Large intestine (tissue), 3 donors: ENCODE data around the gene PTPN20. TPM values are rescaled to one million over a fixed set of nuclear protein-coding genes. Genes with fewer than 3 reads are reported as not detected.

Experiments
- DNase-seq, 2 donors: peaks; one replicate each; pipeline versions ENCODE4 v3.0.0 to v3.0.0-alpha.2; 2013
- H3K27ac ChIP-seq: one replicate; pipeline ENCODE4 v1.5.1; 2013; ENCODE audit warnings: low read length
- H3K27me3 ChIP-seq: 2 replicates; pipeline ENCODE4 v1.6.1; 2013; ENCODE audit warnings: low read length; ENCODE audit not compliant: control insufficient read depth, insufficient read depth
- H3K36me3 ChIP-seq: 2 replicates; pipeline ENCODE4 v1.6.1; 2013; ENCODE audit warnings: low read length; ENCODE audit not compliant: control insufficient read depth, insufficient read depth
- H3K4me1 ChIP-seq: one replicate; pipeline ENCODE4 v1.6.1; 2013; ENCODE audit warnings: low read length; ENCODE audit not compliant: control insufficient read depth, insufficient read depth
- H3K4me3 ChIP-seq: one replicate; pipeline ENCODE4 v1.5.1; 2013; ENCODE audit warnings: low read length
- H3K9me3 ChIP-seq: one replicate; pipeline ENCODE4 v1.6.1; 2013; ENCODE audit warnings: mild to moderate bottlenecking, low read depth, low read length, moderate library complexity; ENCODE audit not compliant: control insufficient read depth
- WGBS: methylation state at CpG from one replicate; pipeline ENCODE4 v1.1.5; 2013; ENCODE audit warnings: low lambda C conversion rate; ENCODE audit not compliant: insufficient coverage; 5-methylcytosine and 5-hydroxymethylcytosine counted together
- polyA plus RNA-seq: library from polyadenylated mRNA; unstranded; fragments of 120-200 nt; gene quantifications from one replicate; pipeline ENCODE4 v1.2.1, GENCODE V29; 2013

PTPN20 gene
- polyA plus RNA-seq, 1 donor, result 1.5 TPM

DNA sequence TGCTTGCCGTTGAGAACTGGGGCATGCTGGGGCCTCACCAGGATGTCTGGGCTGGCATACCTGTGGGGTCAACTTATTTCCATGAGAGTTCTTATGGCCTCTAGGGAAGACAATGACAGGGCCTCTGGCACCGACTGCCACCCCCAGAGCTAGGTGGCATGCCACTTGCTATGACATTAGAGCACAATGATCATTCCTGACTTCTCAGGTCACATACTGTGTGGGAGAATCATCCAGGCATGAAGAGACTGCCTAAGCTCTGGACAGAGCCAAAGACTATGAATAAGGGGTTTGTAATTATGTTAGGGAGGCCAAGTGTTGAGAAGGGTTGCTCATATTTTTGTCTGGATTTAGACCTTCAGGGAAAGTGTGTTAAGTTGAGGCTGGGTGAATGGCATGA lies 97.5 kb downstream of the PTPN20 start:
- no peak for DNase-seq
- Histone ChIP-seq H3K4me1 (no peaks in the 10 kb centered on the region), H3K9me3 (no peaks in the 10 kb centered on the region), H3K36me3 (no peaks in the 10 kb centered on the region), H3K27me3 (peaks cover 5% of the 10 kb centered on the region), H3K27ac (no peak overlapping the region), H3K4me3 (no peak overlapping the region)
- WGBS, result no CpG with 5 or more reads among the region's 2 CpGs

DNA sequence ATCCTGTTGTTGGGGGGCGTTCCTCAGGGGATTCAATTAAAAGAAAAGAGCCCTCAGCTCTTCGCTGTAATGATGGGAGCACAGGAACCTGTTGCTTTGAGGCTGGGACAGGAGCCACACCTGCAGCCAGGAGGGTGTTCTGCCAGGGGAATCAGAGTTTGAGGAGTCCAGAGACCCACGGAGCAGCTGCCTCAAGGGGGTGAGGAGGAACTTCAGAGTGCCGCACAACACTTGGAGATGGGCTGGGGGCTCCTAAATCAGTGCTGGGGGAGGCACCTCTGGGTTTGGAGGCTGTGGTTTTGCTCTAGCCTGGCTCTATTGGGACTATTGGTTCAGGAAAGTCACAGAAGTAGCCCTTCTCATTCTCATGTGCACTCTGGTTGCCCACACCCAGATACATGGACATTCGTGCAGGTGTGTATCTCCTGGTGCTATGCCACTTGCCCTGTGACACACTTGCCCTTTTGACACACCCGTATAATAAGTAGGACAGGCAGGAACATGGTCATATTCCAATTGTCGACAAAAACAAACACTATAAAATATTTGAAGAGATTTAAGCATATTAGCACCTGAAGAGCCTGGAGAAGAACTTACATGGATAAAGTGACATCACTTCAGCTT lies 98.1 kb downstream of the PTPN20 start:
- no peaks in the 10 kb centered on the region for H3K36me3 ChIP-seq
- no CpG with 5 or more reads among the region's 7 CpGs for WGBS
- no peak for DNase-seq
- no peak overlapping the region for H3K27ac ChIP-seq
- no peak overlapping the region for H3K4me3 ChIP-seq
- H3K9me3 ChIP-seq, result no peaks in the 10 kb centered on the region
- peaks cover 5% of the 10 kb centered on the region for H3K27me3 ChIP-seq
- no peaks in the 10 kb centered on the region for H3K4me1 ChIP-seq

DNA sequence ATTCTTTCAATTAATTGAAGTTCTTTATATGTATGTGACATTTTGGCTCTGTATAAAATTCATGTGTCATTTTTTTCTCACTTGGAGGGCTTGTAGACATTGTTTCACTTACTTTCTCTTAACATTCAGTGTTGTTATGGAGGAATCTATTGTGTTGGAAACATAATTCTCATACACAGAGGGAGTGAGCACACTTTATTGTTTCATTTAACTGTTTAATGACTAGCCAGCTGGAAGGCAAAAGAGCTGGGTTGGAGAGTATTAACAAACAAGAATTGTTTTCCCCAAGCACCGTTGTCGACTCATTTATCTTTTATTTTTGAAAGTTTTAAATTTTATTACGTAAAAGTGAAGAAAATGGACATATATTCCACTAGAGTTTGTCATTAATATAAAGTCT lies 98.8 kb downstream of the PTPN20 start:
- WGBS, result 90% methylated on average over 1 of the region's 3 CpGs
- Histone ChIP-seq H3K27me3 (peaks cover 5% of the 10 kb centered on the region), H3K9me3 (no peaks in the 10 kb centered on the region), H3K27ac (no peak overlapping the region), H3K4me3 (no peak overlapping the region), H3K36me3 (no peaks in the 10 kb centered on the region), H3K4me1 (no peaks in the 10 kb centered on the region)
- DNase-seq, result no peak

DNA sequence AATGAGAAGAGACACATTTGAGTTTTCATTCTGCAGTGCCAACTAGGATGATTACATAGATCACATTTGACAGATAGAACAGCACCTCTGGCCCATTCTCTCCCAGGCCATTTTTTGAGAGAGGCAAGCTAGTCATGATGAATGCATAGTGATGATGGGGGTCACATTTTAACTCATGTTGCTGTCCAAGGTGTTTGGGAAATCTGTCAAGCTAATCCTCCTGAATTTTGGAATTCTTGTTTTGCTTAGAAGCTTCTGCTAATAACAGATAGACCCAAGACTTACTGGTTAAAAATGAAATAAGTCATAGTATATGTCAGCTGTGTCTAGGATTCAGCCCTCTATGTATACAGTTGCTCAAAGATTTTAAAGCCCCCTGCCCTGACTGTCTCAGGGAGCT lies 101.0 kb downstream of the PTPN20 start:
- Histone ChIP-seq H3K27me3 (peaks cover 5% of the 10 kb centered on the region), H3K4me1 (no peaks in the 10 kb centered on the region), H3K4me3 (no peak overlapping the region), H3K27ac (no peak overlapping the region), H3K9me3 (no peaks in the 10 kb centered on the region), H3K36me3 (no peaks in the 10 kb centered on the region)
- DNase-seq, result no peak

DNA sequence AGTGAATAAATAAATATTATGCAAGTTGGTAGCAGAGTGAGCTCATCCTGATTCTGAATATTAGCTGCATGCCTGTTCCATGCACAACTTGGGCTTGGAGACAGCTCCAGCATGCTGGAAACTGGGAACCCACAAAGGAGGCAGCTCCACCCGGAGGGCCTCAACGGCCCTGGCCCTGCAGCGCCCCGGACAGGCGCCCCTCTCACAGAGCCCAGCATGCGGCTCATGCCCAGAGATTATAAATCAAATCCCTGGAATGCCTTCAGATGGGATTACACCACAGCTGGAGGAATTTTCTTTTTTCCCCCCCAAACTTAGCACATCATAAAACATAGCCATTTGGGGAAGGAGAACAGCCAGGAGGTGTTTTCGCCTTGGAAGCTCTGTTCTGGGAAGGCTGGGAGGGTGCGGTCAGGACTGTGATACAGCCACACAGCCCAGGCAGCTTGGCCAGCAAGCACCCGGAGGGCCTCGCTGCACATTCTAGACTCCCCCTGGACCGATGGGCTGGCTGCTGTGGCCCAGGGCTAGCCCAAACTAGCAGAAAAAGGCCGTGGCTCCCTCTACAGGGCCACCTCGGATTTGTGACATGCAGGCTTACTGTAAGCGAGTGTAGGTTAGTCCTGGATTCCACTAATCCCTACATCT lies 102.4 kb downstream of the PTPN20 start:
- no peak for DNase-seq
- no peak overlapping the region for H3K27ac ChIP-seq

DNA sequence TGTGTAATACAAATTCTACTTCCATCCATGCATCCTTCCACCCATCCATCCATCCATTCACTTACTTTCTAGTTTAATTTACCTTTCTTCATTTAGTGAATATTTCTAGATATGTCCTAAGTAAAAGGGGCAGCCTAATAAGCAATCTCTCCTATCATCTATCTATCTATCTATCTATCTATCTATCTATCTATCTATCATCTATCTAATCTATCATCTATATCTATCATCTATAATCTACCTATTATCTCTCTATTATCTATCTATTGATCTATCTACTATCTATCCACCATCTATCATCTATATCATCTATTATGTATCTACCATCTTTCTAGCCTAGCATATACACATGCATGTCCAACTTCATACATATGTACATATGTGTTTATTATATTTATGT lies 104.2 kb downstream of the PTPN20 start:
- H3K36me3 ChIP-seq, result no peaks in the 10 kb centered on the region

More for the DNA sequence above, 102.4 kb downstream of the PTPN20 start:
- H3K4me3 ChIP-seq, result no peak overlapping the region
- no CpG with 5 or more reads among the region's 14 CpGs for WGBS
- H3K36me3 ChIP-seq, result no peaks in the 10 kb centered on the region
- H3K4me1 ChIP-seq, result no peaks in the 10 kb centered on the region
- H3K9me3 ChIP-seq, result no peaks in the 10 kb centered on the region
- H3K27me3 ChIP-seq, result peaks cover 5% of the 10 kb centered on the region

DNA sequence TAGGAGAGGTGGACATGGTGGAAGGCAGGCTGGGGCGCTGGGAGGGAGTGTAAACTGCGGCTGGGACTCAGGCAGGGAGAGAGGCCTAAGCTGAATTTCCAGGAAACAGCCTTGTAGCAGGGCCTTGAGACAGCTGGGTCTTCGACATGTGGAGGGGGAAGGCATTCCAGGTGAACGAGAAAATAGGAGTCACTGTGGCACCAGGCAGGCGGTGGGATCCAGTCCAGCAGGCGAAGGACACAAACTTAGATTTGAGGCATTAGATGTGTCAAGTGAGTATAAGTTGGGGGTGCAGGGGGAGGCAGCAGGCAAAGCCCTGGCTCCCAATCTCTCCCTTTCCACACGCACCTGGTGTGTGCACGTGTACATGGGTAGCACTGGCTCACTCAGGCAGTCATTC lies 105.3 kb downstream of the PTPN20 start:
- H3K27ac ChIP-seq, result no peak overlapping the region
- no peaks in the 10 kb centered on the region for H3K27me3 ChIP-seq
- H3K4me1 ChIP-seq, result no peaks in the 10 kb centered on the region
- no peak overlapping the region for H3K4me3 ChIP-seq
- no peaks in the 10 kb centered on the region for H3K9me3 ChIP-seq
- no peaks in the 10 kb centered on the region for H3K36me3 ChIP-seq
- no peak for DNase-seq
- WGBS, result no CpG with 5 or more reads among the region's 8 CpGs

More for the DNA sequence above, 104.2 kb downstream of the PTPN20 start:
- no peak overlapping the region for H3K27ac ChIP-seq
- no peak overlapping the region for H3K4me3 ChIP-seq
- no peaks in the 10 kb centered on the region for H3K4me1 ChIP-seq
- H3K9me3 ChIP-seq, result no peaks in the 10 kb centered on the region
- H3K27me3 ChIP-seq, result no peaks in the 10 kb centered on the region
- no peak for DNase-seq

DNA sequence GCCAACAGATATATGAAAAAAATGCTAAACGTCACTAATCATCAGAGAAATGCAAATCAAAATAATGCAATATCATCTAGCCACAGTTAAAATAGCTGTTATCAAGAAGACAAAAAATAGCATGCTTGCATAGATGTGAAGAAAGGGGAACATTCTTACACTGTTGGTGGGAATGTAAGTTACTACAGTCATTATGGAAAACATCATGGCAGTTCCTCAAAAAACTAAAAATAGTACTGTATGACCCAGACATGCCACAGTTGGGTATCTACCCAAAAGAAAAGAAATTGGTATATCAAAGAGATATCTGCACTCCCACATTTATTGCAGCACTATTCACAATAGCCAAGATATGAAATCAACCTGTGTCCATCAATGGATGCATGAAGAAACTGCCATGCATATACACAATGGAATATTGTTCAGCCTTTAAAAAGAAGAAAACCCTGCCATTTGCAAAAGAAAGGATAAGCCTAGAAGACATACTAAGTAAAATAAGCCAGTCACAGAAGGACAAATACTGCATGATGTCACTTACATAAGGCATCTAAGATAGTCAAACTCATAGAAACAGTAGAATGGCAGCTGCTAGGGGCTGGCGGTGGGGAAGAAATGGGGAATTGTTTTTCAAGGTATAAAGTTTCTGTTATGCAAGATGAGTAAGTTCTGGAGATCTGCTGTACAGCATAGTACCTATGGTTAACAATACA lies 107.0 kb downstream of the PTPN20 start:
- H3K27me3 ChIP-seq, result no peaks in the 10 kb centered on the region
- no peak overlapping the region for H3K27ac ChIP-seq
- no peaks in the 10 kb centered on the region for H3K9me3 ChIP-seq
- 100% methylated on average over 1 of the region's 2 CpGs for WGBS
- no peak overlapping the region for H3K4me3 ChIP-seq
- no peaks in the 10 kb centered on the region for H3K4me1 ChIP-seq
- no peaks in the 10 kb centered on the region for H3K36me3 ChIP-seq
- no peak for DNase-seq

DNA sequence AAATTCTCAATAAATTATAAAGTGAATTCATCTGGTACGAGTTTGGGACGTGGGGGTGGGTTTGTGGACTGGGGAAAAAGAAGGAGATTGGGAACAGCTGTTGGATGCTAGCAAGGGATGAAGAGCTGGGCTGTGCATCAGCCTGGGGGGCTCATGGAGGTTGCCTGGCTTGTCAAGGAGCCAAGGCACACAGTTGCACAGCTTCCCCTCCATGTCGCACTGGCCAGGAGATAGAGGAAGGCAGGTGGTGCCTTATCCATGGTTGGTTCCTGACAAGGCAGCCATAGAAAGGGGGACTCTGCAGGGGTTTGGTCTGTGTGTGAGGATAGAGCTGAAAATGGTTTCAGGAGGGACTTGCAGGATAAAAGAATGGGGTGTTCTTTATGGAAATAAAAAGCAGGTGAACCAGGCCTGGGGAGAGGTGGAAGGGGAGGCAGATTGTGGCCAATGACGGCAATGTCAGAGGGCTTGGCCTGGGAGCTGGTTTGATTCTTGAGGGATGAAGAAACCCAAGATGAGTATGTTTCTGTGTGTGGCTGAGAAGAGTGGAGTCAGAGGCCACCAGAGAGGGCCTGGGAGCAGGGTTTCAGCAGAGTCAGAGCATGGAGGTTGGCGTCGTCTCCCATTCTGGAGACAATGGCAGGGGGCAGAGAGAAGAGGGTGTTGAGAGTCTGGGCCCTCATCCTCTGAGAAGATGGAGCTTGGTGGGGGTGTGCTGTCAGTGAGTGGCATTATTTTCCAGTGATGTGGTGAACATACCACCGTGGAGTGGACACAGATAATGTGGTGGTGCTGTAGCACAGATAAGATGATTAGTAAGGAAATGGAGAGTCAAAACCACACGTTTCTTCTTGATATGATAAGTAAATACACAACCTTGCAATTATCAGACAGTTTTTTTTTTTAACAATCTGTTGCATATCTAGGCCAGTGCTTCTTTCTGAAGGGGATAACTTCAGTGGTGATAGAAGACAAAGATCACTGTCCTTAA lies 108.2 kb downstream of the PTPN20 start:
- Histone ChIP-seq H3K36me3 (no peaks in the 10 kb centered on the region), H3K4me3 (no peak overlapping the region), H3K27ac (no peak overlapping the region), H3K4me1 (no peaks in the 10 kb centered on the region), H3K9me3 (no peaks in the 10 kb centered on the region), H3K27me3 (no peaks in the 10 kb centered on the region)
- DNase-seq, result no peak
- WGBS, result 79% methylated on average over 2 of the region's 8 CpGs

DNA sequence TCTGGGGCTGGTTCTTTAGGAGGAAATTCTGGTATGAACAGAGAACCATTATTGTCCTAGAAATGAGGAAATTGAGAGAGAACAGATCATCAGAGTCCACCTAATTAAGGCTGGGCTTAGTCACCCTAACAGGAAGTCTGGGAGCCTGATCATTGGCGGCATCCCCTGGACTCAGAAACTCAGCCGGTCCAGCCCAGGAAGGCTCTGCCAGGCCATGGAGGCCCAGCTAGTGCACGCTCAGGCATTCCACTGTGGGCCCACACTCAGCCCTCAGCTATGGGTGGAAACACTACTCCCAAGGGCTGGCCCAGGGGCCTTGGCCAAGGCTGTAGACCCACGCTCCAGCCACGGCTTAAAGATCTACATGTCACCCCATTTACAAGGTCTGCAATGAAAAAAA lies 109.2 kb downstream of the PTPN20 start:
- no peak overlapping the region for H3K27ac ChIP-seq
- H3K36me3 ChIP-seq, result no peaks in the 10 kb centered on the region
- H3K4me3 ChIP-seq, result no peak overlapping the region
- DNase-seq, result no peak
- no peaks in the 10 kb centered on the region for H3K27me3 ChIP-seq
- no peaks in the 10 kb centered on the region for H3K9me3 ChIP-seq
- H3K4me1 ChIP-seq, result no peaks in the 10 kb centered on the region
- WGBS, result no CpG with 5 or more reads among the region's 5 CpGs
